ENCODE measurements around the gene CEBPA.

GRCh38 chr19:33329060-33329459 lies 26.7 kb upstream of the CEBPA start:
- no peak for TF ChIP-seq CTCF (IDR thresholded peaks at IDR 0.05)
- no peak for TF ChIP-seq EP300 (IDR thresholded peaks at IDR 0.05)
- TF ChIP-seq POLR2A (IDR thresholded peaks at IDR 0.05; ENCODE audit: low read depth): no peak
- no peak for TF ChIP-seq POLR2AphosphoS5 (IDR thresholded peaks at IDR 0.05)

Measured in esophagus muscularis mucosa (tissue), 4 donors.